ENCODE measurements around the gene ABL1.

The ABL1 gene

GRCh38 chr9:130890124-130890523, 55.1 kb downstream of the ABL1 start:
- Histone ChIP-seq H3K27me3 (ENCODE audit: control insufficient read depth in 2 of 2, insufficient read depth in 2 of 2, low read length in 2 of 2) (no peaks in the 10 kb centered on the region), H3K9ac (ENCODE audit: low read depth in 1 of 2, low read length in 2 of 2) (no peak overlapping the region), H3K4me1 (ENCODE audit: control insufficient read depth in 2 of 2, insufficient read depth in 2 of 2, low read length in 2 of 2) (peaks cover 0 to 17% of the 10 kb centered on the region in 2 donors), H3K36me3 (ENCODE audit: control insufficient read depth in 2 of 2, insufficient read depth in 2 of 2, low read length in 2 of 2) (peaks cover 45 to 50% of the 10 kb centered on the region in 2 donors), H3K9me3 (ENCODE audit: control insufficient read depth in 2 of 2, low read length in 2 of 2) (no peaks in the 10 kb centered on the region), H3K27ac (ENCODE audit: low read depth in 2 of 2, low read length in 2 of 2) (no peak overlapping the region), H3K4me3 (ENCODE audit: low read length in 2 of 2) (no peak overlapping the region)

- Histone ChIP-seq H3K36me3 (ENCODE audit: control insufficient read depth in 2 of 2, insufficient read depth in 2 of 2, low read length in 2 of 2) (peaks cover 35 to 41% of the 10 kb centered on the region in 2 donors), H3K4me3 (ENCODE audit: low read length in 2 of 2) (no peak overlapping the region), H3K9ac (ENCODE audit: low read depth in 1 of 2, low read length in 2 of 2) (no peak overlapping the region), H3K27me3 (ENCODE audit: control insufficient read depth in 2 of 2, insufficient read depth in 2 of 2, low read length in 2 of 2) (no peaks in the 10 kb centered on the region), H3K27ac (ENCODE audit: low read depth in 2 of 2, low read length in 2 of 2) (no peak overlapping the region), H3K9me3 (ENCODE audit: control insufficient read depth in 2 of 2, low read length in 2 of 2) (no peaks in the 10 kb centered on the region), H3K4me1 (ENCODE audit: control insufficient read depth in 2 of 2, insufficient read depth in 2 of 2, low read length in 2 of 2) (peaks cover 2 to 19% of the 10 kb centered on the region in 2 donors)
Observed at GRCh38 chr9:130890870-130891687, 56.0 kb downstream of the ABL1 start.

GRCh38 chr9:130891688-130892476, 56.8 kb downstream of the ABL1 start:
- peaks cover 2 to 19% of the 10 kb centered on the region in 2 donors for H3K4me1 ChIP-seq (ENCODE audit: control insufficient read depth in 2 of 2, insufficient read depth in 2 of 2, low read length in 2 of 2)
- H3K27ac ChIP-seq (ENCODE audit: low read depth in 2 of 2, low read length in 2 of 2) = no peak overlapping the region
- H3K4me3 ChIP-seq (ENCODE audit: low read length in 2 of 2) = no peak overlapping the region
- peaks cover 29 to 33% of the 10 kb centered on the region in 2 donors for H3K36me3 ChIP-seq (ENCODE audit: control insufficient read depth in 2 of 2, insufficient read depth in 2 of 2, low read length in 2 of 2)
- H3K9ac ChIP-seq (ENCODE audit: low read depth in 1 of 2, low read length in 2 of 2) = no peak overlapping the region
- no peaks in the 10 kb centered on the region for H3K27me3 ChIP-seq (ENCODE audit: control insufficient read depth in 2 of 2, insufficient read depth in 2 of 2, low read length in 2 of 2)
- H3K9me3 ChIP-seq (ENCODE audit: control insufficient read depth in 2 of 2, low read length in 2 of 2) = no peaks in the 10 kb centered on the region

- peaks cover 0 to 3% of the 10 kb centered on the region in 2 donors for H3K27me3 ChIP-seq (ENCODE audit: control insufficient read depth in 2 of 2, insufficient read depth in 2 of 2, low read length in 2 of 2)
- H3K4me3 ChIP-seq (ENCODE audit: low read length in 2 of 2) = no peak overlapping the region
- H3K4me1 ChIP-seq (ENCODE audit: control insufficient read depth in 2 of 2, insufficient read depth in 2 of 2, low read length in 2 of 2) = peaks cover 2 to 19% of the 10 kb centered on the region in 2 donors
- peaks cover 23 to 27% of the 10 kb centered on the region in 2 donors for H3K36me3 ChIP-seq (ENCODE audit: control insufficient read depth in 2 of 2, insufficient read depth in 2 of 2, low read length in 2 of 2)
- no peak overlapping the region for H3K9ac ChIP-seq (ENCODE audit: low read depth in 1 of 2, low read length in 2 of 2)
- H3K27ac ChIP-seq (ENCODE audit: low read depth in 2 of 2, low read length in 2 of 2) = no peak overlapping the region
- no peaks in the 10 kb centered on the region for H3K9me3 ChIP-seq (ENCODE audit: control insufficient read depth in 2 of 2, low read length in 2 of 2)
Observed at GRCh38 chr9:130892477-130893304, 57.6 kb downstream of the ABL1 start.

GRCh38 chr9:130893341-130894101, 58.5 kb downstream of the ABL1 start:
- Histone ChIP-seq H3K4me1 (ENCODE audit: control insufficient read depth in 2 of 2, insufficient read depth in 2 of 2, low read length in 2 of 2) (peaks cover 2 to 24% of the 10 kb centered on the region in 2 donors), H3K27ac (ENCODE audit: low read depth in 2 of 2, low read length in 2 of 2) (no peak overlapping the region), H3K9me3 (ENCODE audit: control insufficient read depth in 2 of 2, low read length in 2 of 2) (no peaks in the 10 kb centered on the region), H3K36me3 (ENCODE audit: control insufficient read depth in 2 of 2, insufficient read depth in 2 of 2, low read length in 2 of 2) (peaks cover 14 to 19% of the 10 kb centered on the region in 2 donors), H3K4me3 (ENCODE audit: low read length in 2 of 2) (no peak overlapping the region), H3K9ac (ENCODE audit: low read depth in 1 of 2, low read length in 2 of 2) (peak overlapping the region in 1 of 2 donors; percentile 35), H3K27me3 (ENCODE audit: control insufficient read depth in 2 of 2, insufficient read depth in 2 of 2, low read length in 2 of 2) (peaks cover 0 to 8% of the 10 kb centered on the region in 2 donors)

GRCh38 chr9:130894546-130894945, 59.5 kb downstream of the ABL1 start:
- Histone ChIP-seq H3K4me3 (ENCODE audit: low read length in 2 of 2) (no peak overlapping the region), H3K9ac (ENCODE audit: low read depth in 1 of 2, low read length in 2 of 2) (no peak overlapping the region)

GRCh38 chr9:130895038-130895437, 60.0 kb downstream of the ABL1 start:
- Histone ChIP-seq H3K4me1 (ENCODE audit: control insufficient read depth in 2 of 2, insufficient read depth in 2 of 2, low read length in 2 of 2) (peaks cover 2 to 24% of the 10 kb centered on the region in 2 donors), H3K9ac (ENCODE audit: low read depth in 1 of 2, low read length in 2 of 2) (no peak overlapping the region), H3K27ac (ENCODE audit: low read depth in 2 of 2, low read length in 2 of 2) (no peak overlapping the region)

More at GRCh38 chr9:130894546-130894945, 59.5 kb downstream of the ABL1 start:
- Histone ChIP-seq H3K36me3 (ENCODE audit: control insufficient read depth in 2 of 2, insufficient read depth in 2 of 2, low read length in 2 of 2) (peaks cover 11 to 15% of the 10 kb centered on the region in 2 donors), H3K27me3 (ENCODE audit: control insufficient read depth in 2 of 2, insufficient read depth in 2 of 2, low read length in 2 of 2) (peaks cover 2 to 8% of the 10 kb centered on the region in 2 donors), H3K27ac (ENCODE audit: low read depth in 2 of 2, low read length in 2 of 2) (no peak overlapping the region), H3K9me3 (ENCODE audit: control insufficient read depth in 2 of 2, low read length in 2 of 2) (no peaks in the 10 kb centered on the region), H3K4me1 (ENCODE audit: control insufficient read depth in 2 of 2, insufficient read depth in 2 of 2, low read length in 2 of 2) (peaks cover 2 to 24% of the 10 kb centered on the region in 2 donors)

GRCh38 chr9:130895481-130896232, 60.6 kb downstream of the ABL1 start:
- Histone ChIP-seq H3K27ac (ENCODE audit: low read depth in 2 of 2, low read length in 2 of 2) (no peak overlapping the region), H3K9ac (ENCODE audit: low read depth in 1 of 2, low read length in 2 of 2) (no peak overlapping the region), H3K9me3 (ENCODE audit: control insufficient read depth in 2 of 2, low read length in 2 of 2) (no peaks in the 10 kb centered on the region), H3K4me3 (ENCODE audit: low read length in 2 of 2) (no peak overlapping the region), H3K36me3 (ENCODE audit: control insufficient read depth in 2 of 2, insufficient read depth in 2 of 2, low read length in 2 of 2) (peaks cover 6% of the 10 kb centered on the region in 2 donors), H3K4me1 (ENCODE audit: control insufficient read depth in 2 of 2, insufficient read depth in 2 of 2, low read length in 2 of 2) (peaks cover 2 to 24% of the 10 kb centered on the region in 2 donors), H3K27me3 (ENCODE audit: control insufficient read depth in 2 of 2, insufficient read depth in 2 of 2, low read length in 2 of 2) (peaks cover 3 to 8% of the 10 kb centered on the region in 2 donors)

More at GRCh38 chr9:130895038-130895437, 60.0 kb downstream of the ABL1 start:
- Histone ChIP-seq H3K4me3 (ENCODE audit: low read length in 2 of 2) (no peak overlapping the region), H3K9me3 (ENCODE audit: control insufficient read depth in 2 of 2, low read length in 2 of 2) (no peaks in the 10 kb centered on the region), H3K27me3 (ENCODE audit: control insufficient read depth in 2 of 2, insufficient read depth in 2 of 2, low read length in 2 of 2) (peaks cover 3 to 8% of the 10 kb centered on the region in 2 donors), H3K36me3 (ENCODE audit: control insufficient read depth in 2 of 2, insufficient read depth in 2 of 2, low read length in 2 of 2) (peaks cover 10 to 11% of the 10 kb centered on the region in 2 donors)

Data from mucosa of rectum (tissue), 2 donors.